ENCODE data around the gene RAB11FIP4. TPM values are rescaled to one million over a fixed set of nuclear protein-coding genes. Genes with fewer than 3 reads are reported as not detected.

The RAB11FIP4 gene
- total and polyA plus RNA-seq, 4 donors = 5.2 to 19.1 (median 12.8) TPM

- Histone ChIP-seq H3K9ac (ENCODE audit: insufficient read depth in 1 of 2, low read length in 2 of 2) (no peak overlapping the region), H3K9me3 (ENCODE audit: control insufficient read depth in 4 of 4, insufficient read depth in 3 of 4, low read length in 3 of 4) (no peaks in the 10 kb centered on the region), H3K27ac (ENCODE audit: low read depth in 1 of 2, low read length in 1 of 2) (no peak overlapping the region), H3K4me1 (ENCODE audit: control insufficient read depth in 5 of 5, insufficient read depth in 5 of 5, low read length in 5 of 5) (peaks cover 0 to 32% (median 17%) of the 10 kb centered on the region in 5 donors), H3K36me3 (ENCODE audit: control insufficient read depth in 4 of 4, insufficient read depth in 4 of 4, low read length in 4 of 4) (no peaks in the 10 kb centered on the region), H3K4me3 (no peak overlapping the region), H3K27me3 (ENCODE audit: control insufficient read depth in 3 of 3, insufficient read depth in 3 of 3, low read length in 2 of 3) (peaks cover 0 to 2% (median 0%) of the 10 kb centered on the region in 3 donors)
- ATAC-seq (ENCODE audit: insufficient read depth, low FRiP score) (no peak), DNase-seq (no peak)
- WGBS, 2 donors = 84 to 91% methylated on average over 22 of the region's 22 CpGs
- no peak for TF ChIP-seq CTCF (IDR thresholded peaks at IDR 0.05; ENCODE audit: control extremely low read depth, extremely low read depth)
Observed at GRCh38 chr17:31415640-31416502, 24.4 kb downstream of the RAB11FIP4 start.

DNA sequence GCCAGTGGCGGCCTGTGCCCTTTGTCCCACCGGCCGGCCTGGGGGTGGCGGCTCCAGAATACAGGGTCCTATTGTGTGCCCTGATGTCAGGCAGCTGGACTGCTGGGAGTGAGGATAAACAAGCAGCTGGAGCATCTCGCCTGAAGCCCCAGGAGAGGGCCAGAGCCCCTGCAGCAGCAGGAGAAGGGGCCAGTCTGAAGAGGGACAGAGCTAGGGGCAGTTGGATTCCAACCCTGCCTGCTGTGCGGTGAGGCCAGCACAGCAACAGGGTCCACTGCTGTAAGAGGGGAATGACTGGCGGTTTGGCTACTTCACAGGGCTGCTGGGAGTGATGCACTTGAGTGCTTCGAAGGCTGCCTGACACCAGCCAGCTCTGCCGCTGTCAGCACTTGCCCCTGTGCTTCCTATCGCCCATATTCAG, 25.0 kb downstream of the RAB11FIP4 start:
- no peak for TF ChIP-seq CTCF (IDR thresholded peaks at IDR 0.05; ENCODE audit: control extremely low read depth, extremely low read depth)
- ATAC-seq (ENCODE audit: insufficient read depth, low FRiP score) (peak; percentile 9), DNase-seq (peak; percentile 84 to 88 (median 87))
- Histone ChIP-seq H3K9ac (ENCODE audit: insufficient read depth in 1 of 2, low read length in 2 of 2) (no peak overlapping the region), H3K27ac (ENCODE audit: low read depth in 1 of 2, low read length in 1 of 2) (no peak overlapping the region), H3K9me3 (ENCODE audit: control insufficient read depth in 4 of 4, insufficient read depth in 3 of 4, low read length in 3 of 4) (no peaks in the 10 kb centered on the region), H3K4me3 (no peak overlapping the region), H3K36me3 (ENCODE audit: control insufficient read depth in 4 of 4, insufficient read depth in 4 of 4, low read length in 4 of 4) (no peaks in the 10 kb centered on the region), H3K4me1 (ENCODE audit: control insufficient read depth in 5 of 5, insufficient read depth in 5 of 5, low read length in 5 of 5) (peaks cover 0 to 32% (median 17%) of the 10 kb centered on the region in 5 donors), H3K27me3 (ENCODE audit: control insufficient read depth in 3 of 3, insufficient read depth in 3 of 3, low read length in 2 of 3) (peaks cover 0 to 2% (median 0%) of the 10 kb centered on the region in 3 donors)
- 56 to 71% methylated on average over 10 of the region's 10 CpGs for WGBS, 2 donors

DNA sequence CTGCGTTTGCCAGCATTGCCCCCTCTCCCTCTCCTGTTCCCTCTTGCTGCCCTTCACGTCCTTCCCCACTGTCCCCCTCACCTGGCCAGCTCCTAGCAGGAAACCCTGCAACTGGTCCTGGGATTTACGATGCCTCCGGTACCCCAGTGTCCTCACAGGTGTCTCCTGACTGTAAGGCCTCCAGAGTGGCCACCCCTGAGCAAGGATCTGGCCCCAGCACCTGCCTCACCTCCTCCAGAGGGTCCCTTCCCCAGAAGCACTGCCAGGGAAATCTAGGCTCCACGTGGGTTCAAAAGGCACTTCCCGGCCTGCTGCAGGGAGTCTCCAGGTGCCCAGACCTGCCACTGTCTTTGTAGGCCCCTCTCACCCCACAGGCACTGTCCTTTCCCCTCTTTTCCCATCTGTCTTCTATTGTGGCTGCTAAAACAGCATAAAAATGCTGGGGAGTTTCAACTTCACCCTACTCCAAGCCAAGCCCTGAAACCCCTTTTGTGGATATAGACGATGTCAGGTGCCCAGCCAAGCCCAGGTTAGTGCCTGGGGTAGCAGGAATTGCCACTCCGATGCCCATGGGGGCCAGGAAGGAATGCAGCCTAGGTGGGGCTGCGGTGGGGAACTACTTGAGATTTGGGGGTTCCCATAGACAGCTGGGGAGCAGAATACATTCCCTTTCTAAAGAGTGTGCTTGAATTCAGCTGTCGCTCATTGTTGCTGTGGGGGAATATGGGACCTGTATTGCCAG, 25.7 kb downstream of the RAB11FIP4 start:
- no peaks in the 10 kb centered on the region for H3K9me3 ChIP-seq (ENCODE audit: control insufficient read depth in 4 of 4, insufficient read depth in 3 of 4, low read length in 3 of 4)
- H3K27me3 ChIP-seq (ENCODE audit: control insufficient read depth in 3 of 3, insufficient read depth in 3 of 3, low read length in 2 of 3) = peaks cover 0 to 2% (median 0%) of the 10 kb centered on the region in 3 donors
- TF ChIP-seq CTCF (IDR thresholded peaks at IDR 0.05; ENCODE audit: control extremely low read depth, extremely low read depth) = no peak
- no peaks in the 10 kb centered on the region for H3K36me3 ChIP-seq (ENCODE audit: control insufficient read depth in 4 of 4, insufficient read depth in 4 of 4, low read length in 4 of 4)
- H3K9ac ChIP-seq (ENCODE audit: insufficient read depth in 1 of 2, low read length in 2 of 2) = no peak overlapping the region
- ATAC-seq (ENCODE audit: insufficient read depth, low FRiP score) = no peak
- no peak overlapping the region for H3K27ac ChIP-seq (ENCODE audit: low read depth in 1 of 2, low read length in 1 of 2)
- peaks cover 0 to 32% (median 17%) of the 10 kb centered on the region in 5 donors for H3K4me1 ChIP-seq (ENCODE audit: control insufficient read depth in 5 of 5, insufficient read depth in 5 of 5, low read length in 5 of 5)
- 78 to 84% methylated on average over 10 of the region's 10 CpGs for WGBS, 2 donors
- DNase-seq = no peak
- no peak overlapping the region for H3K4me3 ChIP-seq

All from lung (tissue), 12 donors.